HEK293 (cell line): ENCODE data around the gene ZNF836.

Experiments
- FEZF1 ChIP-seq: fragments of 450-650 bp; formaldehyde crosslinking; IDR thresholded peaks from 2 replicates; pipeline ENCODE4 v1.5.1; 2016; ENCODE audit warnings: missing biosample characterization, missing genetic modification characterization
- KLF8 ChIP-seq: fragments of 450-650 bp; formaldehyde crosslinking; IDR thresholded peaks from 2 replicates; pipeline ENCODE4 v1.5.1; 2016; ENCODE audit warnings: missing biosample characterization, missing genetic modification characterization
- TCF7L2 ChIP-seq: IDR thresholded peaks from 2 replicates; pipeline ENCODE4 v1.6.1; 2011; ENCODE audit warnings: low read depth, mild to moderate bottlenecking, inconsistent platforms, low read length, moderate library complexity, borderline replicate concordance
- ZNF24 ChIP-seq: fragments of 450-650 bp; formaldehyde crosslinking; IDR thresholded peaks from 2 replicates; pipeline ENCODE4 v1.5.1; 2016; ENCODE audit warnings: missing biosample characterization, missing genetic modification characterization
- TF ChIP-seq, protein P1 (sequence below): fragments of 450-650 bp; formaldehyde crosslinking; IDR thresholded peaks from 2 replicates; pipeline ENCODE4 v1.5.1; 2016; ENCODE audit warnings: missing biosample characterization, missing genetic modification characterization
- TF ChIP-seq, protein P2 (sequence below): fragments of 450-650 bp; formaldehyde crosslinking; IDR thresholded peaks from 2 replicates; pipeline ENCODE4 v1.5.1; 2016; ENCODE audit warnings: missing biosample characterization, missing genetic modification characterization

DNA sequence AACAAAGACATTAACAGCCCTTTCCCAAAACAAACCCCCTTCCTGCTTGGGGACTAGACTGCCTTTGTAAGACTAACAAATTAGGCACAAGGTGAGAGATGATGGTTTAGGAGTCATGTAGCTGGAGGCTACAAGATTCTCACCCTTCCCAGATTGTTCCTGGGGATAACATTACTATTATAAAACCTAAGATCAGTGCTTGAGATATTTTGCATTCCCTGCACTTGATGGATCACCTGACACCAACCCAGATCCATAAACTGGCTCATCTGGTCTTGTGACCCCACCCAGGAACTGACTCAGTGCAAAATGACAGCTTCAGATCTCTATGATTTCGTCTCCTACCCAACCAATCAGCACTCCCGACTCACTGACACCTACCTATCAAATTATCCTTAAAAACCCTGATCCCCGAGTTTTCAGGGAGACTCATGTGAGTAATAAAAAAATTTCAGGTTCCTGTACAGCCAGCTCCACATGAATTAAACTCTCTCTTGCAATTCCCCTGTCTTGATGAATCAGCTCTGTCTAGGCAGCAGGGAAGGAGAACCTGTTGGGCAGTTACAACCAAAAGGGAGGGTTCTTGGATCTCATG is 29.3 kb downstream of the ZNF836 start:
- TF ChIP-seq ZNF24 = no peak
- TF ChIP-seq FEZF1 (tag by site-specific recombination) = no peak
- TF ChIP-seq, protein P1, sequence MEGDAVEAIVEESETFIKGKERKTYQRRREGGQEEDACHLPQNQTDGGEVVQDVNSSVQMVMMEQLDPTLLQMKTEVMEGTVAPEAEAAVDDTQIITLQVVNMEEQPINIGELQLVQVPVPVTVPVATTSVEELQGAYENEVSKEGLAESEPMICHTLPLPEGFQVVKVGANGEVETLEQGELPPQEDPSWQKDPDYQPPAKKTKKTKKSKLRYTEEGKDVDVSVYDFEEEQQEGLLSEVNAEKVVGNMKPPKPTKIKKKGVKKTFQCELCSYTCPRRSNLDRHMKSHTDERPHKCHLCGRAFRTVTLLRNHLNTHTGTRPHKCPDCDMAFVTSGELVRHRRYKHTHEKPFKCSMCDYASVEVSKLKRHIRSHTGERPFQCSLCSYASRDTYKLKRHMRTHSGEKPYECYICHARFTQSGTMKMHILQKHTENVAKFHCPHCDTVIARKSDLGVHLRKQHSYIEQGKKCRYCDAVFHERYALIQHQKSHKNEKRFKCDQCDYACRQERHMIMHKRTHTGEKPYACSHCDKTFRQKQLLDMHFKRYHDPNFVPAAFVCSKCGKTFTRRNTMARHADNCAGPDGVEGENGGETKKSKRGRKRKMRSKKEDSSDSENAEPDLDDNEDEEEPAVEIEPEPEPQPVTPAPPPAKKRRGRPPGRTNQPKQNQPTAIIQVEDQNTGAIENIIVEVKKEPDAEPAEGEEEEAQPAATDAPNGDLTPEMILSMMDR (tag by site-specific recombination) = no peak
- TF ChIP-seq KLF8 (tag by site-specific recombination) = no peak
- no peak for TF ChIP-seq TCF7L2
- TF ChIP-seq, protein P2, sequence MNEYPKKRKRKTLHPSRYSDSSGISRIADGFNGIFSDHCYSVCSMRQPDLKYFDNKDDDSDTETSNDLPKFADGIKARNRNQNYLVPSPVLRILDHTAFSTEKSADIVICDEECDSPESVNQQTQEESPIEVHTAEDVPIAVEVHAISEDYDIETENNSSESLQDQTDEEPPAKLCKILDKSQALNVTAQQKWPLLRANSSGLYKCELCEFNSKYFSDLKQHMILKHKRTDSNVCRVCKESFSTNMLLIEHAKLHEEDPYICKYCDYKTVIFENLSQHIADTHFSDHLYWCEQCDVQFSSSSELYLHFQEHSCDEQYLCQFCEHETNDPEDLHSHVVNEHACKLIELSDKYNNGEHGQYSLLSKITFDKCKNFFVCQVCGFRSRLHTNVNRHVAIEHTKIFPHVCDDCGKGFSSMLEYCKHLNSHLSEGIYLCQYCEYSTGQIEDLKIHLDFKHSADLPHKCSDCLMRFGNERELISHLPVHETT (tag by site-specific recombination) = no peak
